AG04450 (cell line): Measurements from ENCODE around the gene BHLHE41. TPM values are rescaled to one million over a fixed set of nuclear protein-coding genes. Genes with fewer than 3 reads are reported as not detected.

Experiments used
- CTCF ChIA-PET: fragments of 300-600, 350-600 bp; formaldehyde crosslinking; extraction: SDS; loops from one replicate; lab custom pipeline; 2022; ENCODE audit warnings: antibody characterized with exemption, inconsistent platforms; lab: Charles Lee
- POLR2A ChIA-PET: fragments of 350-600 bp; formaldehyde crosslinking; extraction: SDS; loops from one replicate; lab custom pipeline; 2021; ENCODE audit warnings: antibody characterized with exemption, inconsistent platforms; lab: Yijun Ruan, JAX
- DNase-seq: peaks from one replicate; pipeline ENCODE4 v3.0.0-alpha.2; 2011; ENCODE audit warnings: low read depth, low spot score
- H3K27ac ChIP-seq: one replicate; pipeline ENCODE4 v1.5.1; 2012; ENCODE audit warnings: low read depth, low read length, control low read depth
- H3K27me3 ChIP-seq: one replicate; pipeline ENCODE4 v1.6.0; 2012; ENCODE audit warnings: low read length; ENCODE audit not compliant: control insufficient read depth, insufficient read depth
- H3K4me3 ChIP-seq: 2 replicates; pipeline ENCODE4 v1.5.1; 2011; ENCODE audit warnings: mild to moderate bottlenecking, low read depth, low read length, control low read depth
- H3K9me3 ChIP-seq: 2 replicates; pipeline ENCODE4 v1.5.1; 2012; ENCODE audit warnings: low read length; ENCODE audit not compliant: control insufficient read depth, insufficient read depth
- CTCF ChIP-seq: IDR thresholded peaks from 2 replicates; pipeline ENCODE4 v1.5.1; 2011; ENCODE audit warnings: low read depth, low read length, control low read depth, inconsistent platforms
- polyA plus RNA-seq: library from polyadenylated mRNA; depleted of rRNA; stranded (reverse); fragments of >200 nt; gene quantifications from 2 replicates; pipeline ENCODE4 v1.2.3, GENCODE V29; 2011

BHLHE41 gene
- polyA plus RNA-seq, 1 experiment, result 1.7 TPM

- no peak for TF ChIP-seq CTCF
- Histone ChIP-seq H3K27me3 (no peaks in the 10 kb centered on the region), H3K9me3 (no peaks in the 10 kb centered on the region), H3K4me3 (no peak overlapping the region), H3K27ac (no peak overlapping the region)
- DNase-seq, result no peak
- POLR2A ChIA-PET, result no interaction called here
- CTCF ChIA-PET, result no interaction called here
Observed at GRCh38 chr12:26112703-26113147, 12.1 kb downstream of the BHLHE41 start.

- Histone ChIP-seq H3K9me3 (no peaks in the 10 kb centered on the region), H3K4me3 (no peak overlapping the region), H3K27me3 (no peaks in the 10 kb centered on the region), H3K27ac (no peak overlapping the region)
- POLR2A ChIA-PET, result no interaction called here
- TF ChIP-seq CTCF, result no peak
- DNase-seq, result no peak
- CTCF ChIA-PET, result no interaction called here
Observed at GRCh38 chr12:26112232-26112631, 12.6 kb downstream of the BHLHE41 start.

- Histone ChIP-seq H3K27me3 (no peaks in the 10 kb centered on the region), H3K27ac (peak overlapping the region; percentile 47), H3K4me3 (no peak overlapping the region), H3K9me3 (no peaks in the 10 kb centered on the region)
- ChIA-PET CTCF (interaction anchor here (0.7 to 1.3 kb wide), 2 partner anchors 12 kb away, joined by 3 to 10 read pairs; no protein-coding TSS in a partner anchor), POLR2A (no interaction called here)
- no peak for DNase-seq
- TF ChIP-seq CTCF, result no peak
Observed at GRCh38 chr12:26109343-26109881, 15.4 kb downstream of the BHLHE41 start.

- CTCF ChIA-PET, result interaction anchor here (0.8 to 1.3 kb wide), 2 partner anchors 12 to 543 kb away, joined by 5 to 10 read pairs; no protein-coding TSS in a partner anchor
- no peak for DNase-seq
- POLR2A ChIA-PET, result no interaction called here
- Histone ChIP-seq H3K4me3 (no peak overlapping the region), H3K9me3 (no peaks in the 10 kb centered on the region), H3K27ac (peak overlapping the region; percentile 47), H3K27me3 (no peaks in the 10 kb centered on the region)
- TF ChIP-seq CTCF, result no peak
Observed at GRCh38 chr12:26108915-26109314, 15.9 kb downstream of the BHLHE41 start.

GRCh38 chr12:26106347-26106746 is 18.5 kb downstream of the BHLHE41 start:
- no peaks in the 10 kb centered on the region for H3K9me3 ChIP-seq
- no peak for TF ChIP-seq CTCF
- no peak overlapping the region for H3K27ac ChIP-seq
- no peak for DNase-seq
- H3K4me3 ChIP-seq, result no peak overlapping the region
- H3K27me3 ChIP-seq, result no peaks in the 10 kb centered on the region
- POLR2A ChIA-PET, result no interaction called here
- CTCF ChIA-PET, result no interaction called here
